Measurements from ENCODE around the gene ATP5PB. TPM values are rescaled to one million over a fixed set of nuclear protein-coding genes. Genes with fewer than 3 reads are reported as not detected.

ATP5PB gene
- total RNA-seq, 1 donor from 2014 or later: 714 TPM

DNA sequence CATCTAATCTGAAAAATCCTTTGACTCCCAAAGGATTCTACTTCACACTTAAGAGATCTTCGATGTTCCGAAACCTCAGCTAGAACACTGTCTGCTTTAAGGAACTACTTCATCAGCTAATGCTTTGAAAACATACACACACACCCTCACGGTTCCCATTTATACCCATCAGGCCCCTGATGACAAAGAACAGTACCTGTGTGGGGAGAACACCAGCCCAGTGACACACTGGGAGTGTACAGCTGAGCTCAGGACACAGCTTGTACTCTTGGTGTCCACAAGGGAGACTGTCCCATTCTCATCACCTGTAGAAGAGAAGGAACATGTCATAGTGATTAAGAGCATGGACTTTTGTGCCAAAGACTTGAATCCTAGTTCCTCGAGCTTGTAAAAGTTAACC, 6.8 kb upstream of the ATP5PB start:
- intact Hi-C loops (cut with micrococcal nuclease): no loop called here
- ATAC-seq: no peak
- no peak for DNase-seq

DNA sequence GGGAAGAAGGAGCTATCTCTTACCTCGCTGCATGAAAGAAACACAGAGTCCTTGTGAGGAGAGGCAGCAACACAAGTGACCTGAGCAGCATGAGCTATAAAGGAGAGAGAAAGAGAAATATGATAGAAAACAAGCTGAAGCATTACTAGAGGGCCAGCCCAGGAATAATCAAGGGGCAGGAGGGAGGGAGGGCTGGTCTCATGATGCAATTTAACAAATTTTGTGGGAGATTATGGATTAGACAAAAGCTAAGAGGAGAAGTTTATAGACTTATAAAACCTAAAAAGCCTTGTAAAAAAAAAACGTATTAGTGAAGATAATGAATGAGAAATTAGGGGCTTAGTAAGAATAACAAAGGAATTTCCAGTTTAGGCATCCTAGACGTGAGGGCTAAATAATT, 5.2 kb upstream of the ATP5PB start:
- no peak for DNase-seq
- intact Hi-C loops (cut with micrococcal nuclease): no loop called here
- no peak for ATAC-seq

- ATAC-seq: no peak
- intact Hi-C loops (cut with micrococcal nuclease): no loop called here
- no peak for DNase-seq
Measured at GRCh38 chr1:111446546-111446945, 2.7 kb upstream of the ATP5PB start.

DNA sequence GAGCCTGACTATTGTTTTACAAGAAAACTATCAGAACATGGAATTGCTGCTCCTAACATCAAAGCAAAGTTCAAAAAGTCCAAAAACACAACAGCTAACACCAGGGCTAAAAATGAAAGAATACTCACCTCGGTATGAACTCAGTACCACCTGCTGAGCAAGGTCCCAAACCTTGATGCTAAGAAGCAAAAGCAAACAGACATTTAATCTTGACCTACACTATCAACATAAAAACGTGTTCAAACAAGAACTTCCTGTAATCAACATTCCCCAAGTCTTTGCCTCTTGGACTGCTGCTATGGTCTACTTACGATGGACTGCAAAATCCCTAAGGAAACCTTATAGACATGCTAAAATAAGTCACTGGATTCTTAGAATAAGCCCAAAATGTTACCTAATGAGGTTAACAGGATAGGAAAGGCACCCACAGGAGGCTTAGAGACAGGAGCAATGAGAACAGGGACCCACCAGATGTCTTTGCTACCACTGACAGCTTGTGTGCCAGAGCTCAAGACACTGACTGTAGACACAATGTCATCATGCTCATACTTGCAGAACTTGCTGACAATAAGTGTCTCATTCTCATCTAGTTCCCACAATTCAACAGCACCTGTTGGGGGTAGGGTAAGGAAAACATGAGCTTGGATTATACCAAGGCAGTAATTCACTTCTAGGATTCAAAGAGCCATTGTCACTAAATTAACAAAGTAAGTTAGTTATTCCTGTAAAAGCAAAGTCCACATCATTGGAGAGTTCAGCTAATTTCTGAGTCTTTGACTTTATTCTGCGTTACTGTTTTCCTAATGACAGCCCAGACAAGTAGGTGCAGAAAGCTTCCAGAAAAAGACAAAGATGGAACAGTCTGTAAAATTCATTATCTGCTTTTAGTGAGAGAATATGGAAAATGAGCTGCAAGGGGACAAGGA, 2.0 kb upstream of the ATP5PB start:
- DNase-seq (no peak), ATAC-seq (no peak)
- intact Hi-C loops (cut with micrococcal nuclease): no loop called here

GRCh38 chr1:111448482-111448917, 764 bp upstream of the ATP5PB start:
- intact Hi-C loops (cut with micrococcal nuclease): no loop called here
- DNase-seq: no peak
- ATAC-seq: peak; percentile 2

DNA sequence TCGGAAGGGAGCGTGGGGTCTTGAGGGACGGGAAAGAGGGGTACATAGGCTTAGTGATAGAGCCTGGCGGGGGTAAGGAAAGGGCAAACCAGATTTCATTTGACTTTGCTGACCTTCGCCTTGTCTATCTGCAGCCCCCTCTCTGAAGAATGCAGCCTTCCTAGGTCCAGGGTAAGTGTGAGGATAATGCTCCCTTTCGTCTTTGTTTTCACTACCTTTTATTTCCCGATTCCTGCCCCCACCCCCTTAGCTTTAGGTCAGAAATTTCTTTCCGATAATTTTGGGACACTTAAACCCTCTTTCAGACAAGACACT, 396 bp downstream of the ATP5PB start:
- no peak for ATAC-seq
- no peak for DNase-seq
- intact Hi-C loops (cut with micrococcal nuclease): no loop called here

GRCh38 chr1:111450185-111450584, 921 bp downstream of the ATP5PB start:
- no peak for DNase-seq
- ATAC-seq: no peak

DNA sequence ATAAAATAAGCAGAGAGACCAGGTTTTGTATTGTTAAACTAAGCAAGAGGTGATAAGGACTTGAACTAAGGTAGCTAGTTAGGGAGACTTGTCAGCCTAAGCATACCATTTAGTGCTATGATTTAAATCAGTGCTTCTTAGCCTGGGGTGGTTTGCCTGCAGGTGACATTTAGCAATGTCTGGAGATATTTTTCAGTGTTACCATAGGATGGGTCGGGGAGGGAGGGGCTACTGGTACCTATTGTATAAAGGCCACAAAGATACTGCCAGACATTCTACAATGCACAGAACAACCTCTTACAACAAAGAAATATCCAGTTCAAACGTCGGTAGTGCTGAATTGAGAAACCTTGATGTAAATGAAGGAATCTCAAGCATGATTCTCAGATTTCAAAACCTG, 3.3 kb downstream of the ATP5PB start:
- ATAC-seq: no peak
- no peak for DNase-seq
- intact Hi-C loops (cut with micrococcal nuclease): no loop called here

More at GRCh38 chr1:111450185-111450584, 921 bp downstream of the ATP5PB start:
- intact Hi-C loops (cut with micrococcal nuclease): no loop called here

GRCh38 chr1:111453706-111454105, 4.4 kb downstream of the ATP5PB start:
- no peak for DNase-seq
- intact Hi-C loops (cut with micrococcal nuclease): no loop called here
- no peak for ATAC-seq

GRCh38 chr1:111454859-111455641, 5.8 kb downstream of the ATP5PB start:
- ATAC-seq: no peak
- intact Hi-C loops (cut with micrococcal nuclease): no loop called here

DNA sequence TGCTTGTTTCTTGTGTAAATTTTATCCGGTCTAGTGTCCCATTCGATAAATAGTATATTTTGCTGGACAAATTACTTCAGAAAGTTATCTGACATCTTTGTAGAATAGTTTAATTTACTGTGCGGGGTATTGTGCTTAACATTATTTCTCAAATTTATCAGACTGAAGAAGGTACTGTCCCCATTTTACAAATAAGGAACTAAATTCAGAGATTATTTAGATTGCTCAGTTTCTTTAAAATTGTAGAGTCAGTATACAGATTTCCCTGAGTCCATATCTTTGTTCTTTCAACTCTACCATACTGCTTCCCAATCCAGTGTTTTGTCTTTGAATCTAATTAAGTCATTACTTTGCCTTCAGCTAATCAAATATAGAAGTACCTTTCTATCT, 6.4 kb downstream of the ATP5PB start:
- ATAC-seq (no peak), DNase-seq (no peak)
- intact Hi-C loops (cut with micrococcal nuclease): no loop called here

More at GRCh38 chr1:111454859-111455641, 5.8 kb downstream of the ATP5PB start:
- DNase-seq: no peak

GRCh38 chr1:111461765-111462164, 12.5 kb downstream of the ATP5PB start:
- intact Hi-C loops (cut with micrococcal nuclease): no loop called here
- ATAC-seq (no peak), DNase-seq (no peak)

GRCh38 chr1:111462370-111463028, 13.2 kb downstream of the ATP5PB start:
- no peak for DNase-seq
- intact Hi-C loops (cut with micrococcal nuclease): no loop called here
- peak; percentile 9 for ATAC-seq

GRCh38 chr1:111463029-111463683, 13.9 kb downstream of the ATP5PB start:
- DNase-seq (no peak), ATAC-seq (peak; percentile 18)

DNA sequence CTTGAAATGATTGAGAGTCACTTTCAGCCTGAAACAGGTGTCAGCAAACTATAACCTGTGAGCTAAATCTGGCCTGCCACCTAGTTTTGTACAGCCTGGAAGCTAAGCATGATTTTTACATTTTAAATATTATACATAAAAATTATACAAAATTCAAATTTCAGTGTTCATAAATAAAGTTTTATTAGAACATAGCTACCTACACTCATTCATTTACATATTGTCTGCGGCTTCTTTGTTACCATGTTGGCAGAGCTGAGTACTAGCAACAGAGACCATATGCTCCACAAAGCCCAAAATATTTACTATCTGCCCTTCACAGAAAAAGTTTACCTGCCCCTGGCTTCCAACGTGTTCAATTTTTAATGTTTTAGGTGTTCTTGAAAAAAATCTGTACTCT, 16.5 kb downstream of the ATP5PB start:
- intact Hi-C loops (cut with micrococcal nuclease): no loop called here
- no peak for DNase-seq
- ATAC-seq: no peak

More at GRCh38 chr1:111463029-111463683, 13.9 kb downstream of the ATP5PB start:
- intact Hi-C loops (cut with micrococcal nuclease): no loop called here

DNA sequence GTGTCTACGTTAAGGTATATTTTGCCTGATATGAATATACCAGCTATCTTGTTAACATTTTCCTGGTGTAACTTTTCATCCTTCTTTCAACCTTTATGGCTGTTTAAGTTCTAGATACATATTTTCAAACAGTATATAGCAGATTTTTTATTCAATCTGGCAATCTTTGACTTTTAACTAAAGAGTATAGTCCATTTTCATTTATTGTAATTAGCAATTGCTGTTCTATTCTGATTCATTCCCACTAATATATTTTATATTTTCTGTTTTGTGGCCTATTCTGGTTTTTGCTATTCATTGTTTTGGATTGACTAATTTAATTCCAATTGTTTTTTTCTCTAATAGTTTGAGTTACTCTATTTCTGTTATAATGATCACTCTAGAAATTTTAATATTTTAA, 17.2 kb downstream of the ATP5PB start:
- ATAC-seq (no peak), DNase-seq (no peak)
- intact Hi-C loops (cut with micrococcal nuclease): no loop called here

- ATAC-seq: peak; percentile 70
- DNase-seq: no peak
- intact Hi-C loops (cut with micrococcal nuclease): no loop called here
Measured at GRCh38 chr1:111467865-111468716, 18.8 kb downstream of the ATP5PB start.

DNA sequence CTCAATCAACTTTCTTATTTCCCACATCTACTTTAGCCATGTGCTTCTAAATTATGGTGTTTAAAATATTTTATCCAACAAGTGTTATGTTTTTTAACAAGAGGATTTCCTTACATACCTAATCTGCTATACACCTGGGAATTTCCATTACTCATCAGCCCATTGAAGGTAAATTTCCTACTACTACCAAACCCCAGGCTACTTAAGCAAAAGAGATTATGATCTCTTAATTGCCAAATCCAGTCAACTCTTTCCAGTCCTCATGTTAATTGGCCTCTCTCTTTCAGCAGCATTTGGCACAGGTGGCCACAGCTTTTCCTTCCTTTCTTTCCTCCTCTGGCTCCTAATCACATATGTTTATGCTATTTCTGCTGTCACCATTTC, 19.4 kb downstream of the ATP5PB start:
- intact Hi-C loops (cut with micrococcal nuclease): no loop called here
- DNase-seq: no peak
- no peak for ATAC-seq

- intact Hi-C loops (cut with micrococcal nuclease): no loop called here
- DNase-seq (no peak), ATAC-seq (no peak)
Measured at GRCh38 chr1:111469539-111469938, 20.3 kb downstream of the ATP5PB start.

Measured in left ventricle myocardium superior (tissue), 1 donor.